LNCaP clone FGC (cell line): ENCODE results near the gene TSHZ2.

Experiments
- DNase-seq: peaks from one replicate; pipeline ENCODE4 v3.0.0-alpha.2; 2011; ENCODE audit warnings: low read depth
- H3K4me3 ChIP-seq: 2 replicates; pipeline ENCODE4 v1.5.1; 2011; ENCODE audit warnings: mild to moderate bottlenecking, low read depth, low read length, control low read depth
- CTCF ChIP-seq: IDR thresholded peaks from 2 replicates; pipeline ENCODE4 v1.5.1; 2012; ENCODE audit warnings: mild to moderate bottlenecking; ENCODE audit not compliant: control insufficient read depth, insufficient read depth; ENCODE audit errors: extremely low read depth

TSHZ2 gene

DNA sequence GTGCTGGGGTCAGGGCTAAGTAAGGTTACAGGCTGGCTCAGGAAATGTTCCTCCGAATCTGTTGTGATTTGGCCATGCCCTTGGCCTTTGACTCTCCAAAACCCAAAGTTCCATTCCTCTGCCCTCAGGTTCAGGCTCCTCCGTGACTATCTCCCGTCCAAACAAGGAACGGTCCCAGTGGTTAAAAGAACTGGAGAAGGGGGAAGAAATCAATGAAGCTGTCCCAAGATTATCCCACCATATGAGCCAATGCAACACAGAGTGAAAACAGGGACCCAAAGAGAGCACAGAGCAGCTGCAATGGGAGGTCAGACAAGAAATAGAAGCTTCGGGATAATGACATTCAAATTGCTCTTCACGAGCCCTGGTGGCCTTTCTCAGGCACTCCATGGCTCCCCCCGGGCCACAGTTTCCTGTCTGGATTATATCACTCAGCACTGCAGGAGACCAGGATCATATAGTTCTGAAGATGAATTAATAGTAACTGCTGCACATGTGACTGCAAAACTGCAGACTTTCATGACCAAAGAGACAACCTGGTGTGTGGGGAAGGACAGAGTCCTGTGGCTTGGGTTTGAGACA lies 410.2 kb downstream of the TSHZ2 start:
- H3K4me3 ChIP-seq, result no peak overlapping the region
- no peak for DNase-seq
- no peak for TF ChIP-seq CTCF

GRCh38 chr20:53383916-53384315 lies 411.8 kb downstream of the TSHZ2 start:
- H3K4me3 ChIP-seq, result no peak overlapping the region
- no peak for DNase-seq
- no peak for TF ChIP-seq CTCF

DNA sequence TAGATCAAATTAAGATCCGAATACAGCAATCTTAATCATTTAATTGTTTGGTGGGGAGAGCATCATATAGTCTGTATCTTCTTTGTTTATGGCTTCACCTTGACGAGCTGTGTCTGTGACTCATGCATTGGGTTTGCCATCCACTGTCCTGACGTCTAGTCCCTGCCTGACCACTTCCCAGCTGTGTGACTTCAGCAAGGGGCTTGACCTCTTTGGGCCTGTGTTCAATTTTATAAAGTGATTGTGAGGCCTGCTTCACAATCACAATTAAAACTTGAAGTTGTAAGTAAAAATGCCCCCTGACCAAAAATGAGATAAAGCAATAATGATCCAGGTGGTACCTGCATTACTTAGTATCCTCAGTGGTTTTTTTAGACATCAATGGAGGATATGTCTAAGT lies 412.2 kb downstream of the TSHZ2 start:
- no peak overlapping the region for H3K4me3 ChIP-seq
- DNase-seq, result no peak

DNA sequence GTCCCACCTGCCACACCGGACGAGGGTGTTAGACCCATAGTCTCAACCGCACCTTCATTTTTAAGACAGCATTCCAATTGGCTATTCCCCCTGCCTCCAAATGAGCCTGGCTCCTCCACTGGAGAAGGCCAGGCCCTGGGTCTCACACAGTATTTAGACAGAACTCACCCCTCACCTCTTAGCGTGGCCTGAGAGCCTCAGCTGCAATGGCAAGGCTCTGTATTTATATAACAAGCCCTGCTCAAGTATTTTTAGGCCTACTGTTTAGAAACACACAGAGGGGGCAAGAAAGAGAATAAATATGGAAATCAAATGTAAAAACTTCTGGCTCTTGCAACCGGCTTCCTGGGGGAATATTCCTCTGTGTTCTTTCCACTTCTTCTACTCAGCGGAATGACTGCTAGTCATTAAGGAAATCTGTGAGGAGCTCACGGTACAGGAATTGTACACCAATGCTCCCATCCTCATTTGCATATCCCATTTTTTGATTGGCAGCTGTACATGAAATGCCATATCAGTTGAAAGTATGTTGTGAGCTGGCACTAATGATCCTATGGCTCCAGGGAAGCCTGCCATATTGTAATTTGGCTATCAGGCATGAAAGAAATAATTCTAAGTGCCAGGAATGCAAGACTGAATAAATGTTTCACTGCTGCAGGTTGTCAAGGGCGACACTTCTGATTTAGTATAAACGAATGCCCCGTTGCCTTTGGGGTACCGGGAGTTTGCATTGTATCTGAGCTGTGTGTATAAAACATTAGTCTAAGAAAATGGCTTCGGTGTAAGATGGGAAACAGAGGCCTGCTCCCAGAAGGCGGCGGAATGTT lies 414.0 kb downstream of the TSHZ2 start:
- no peak for TF ChIP-seq CTCF
- H3K4me3 ChIP-seq, result no peak overlapping the region
- no peak for DNase-seq

More for the DNA sequence above, 412.2 kb downstream of the TSHZ2 start:
- no peak for TF ChIP-seq CTCF

DNA sequence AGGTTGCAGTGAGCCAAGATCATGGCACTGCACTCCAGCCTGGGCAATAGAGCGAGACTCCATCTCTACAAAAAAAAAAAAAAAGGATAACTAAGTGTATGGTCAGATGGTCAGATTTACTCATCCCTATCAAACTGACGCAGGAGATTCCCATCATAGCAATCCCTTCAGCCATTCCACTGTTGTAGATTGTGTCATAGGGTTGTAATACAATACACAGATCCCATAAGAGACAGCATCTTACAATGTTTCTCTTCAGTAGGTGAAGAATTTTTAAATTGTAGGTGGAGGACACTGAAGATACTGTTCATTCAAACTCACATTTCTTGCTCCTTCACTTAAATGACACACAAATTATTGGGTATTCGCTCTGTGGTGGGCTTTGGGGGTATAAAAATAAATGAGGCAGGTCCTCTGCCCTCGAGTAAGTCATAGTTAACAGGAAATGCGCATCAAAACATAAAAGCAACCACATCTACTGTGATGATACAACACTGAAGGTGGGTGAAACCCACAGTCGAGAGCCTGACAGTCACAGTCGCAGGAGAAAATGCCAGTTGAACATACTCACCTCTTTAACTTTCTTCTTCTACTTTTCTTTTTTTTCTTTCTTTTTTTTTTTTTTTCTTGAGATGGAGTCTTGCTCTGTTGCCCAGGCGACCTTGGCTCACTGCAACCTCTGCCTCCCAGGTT lies 416.0 kb downstream of the TSHZ2 start:
- DNase-seq, result no peak
- TF ChIP-seq CTCF, result no peak
- no peak overlapping the region for H3K4me3 ChIP-seq

DNA sequence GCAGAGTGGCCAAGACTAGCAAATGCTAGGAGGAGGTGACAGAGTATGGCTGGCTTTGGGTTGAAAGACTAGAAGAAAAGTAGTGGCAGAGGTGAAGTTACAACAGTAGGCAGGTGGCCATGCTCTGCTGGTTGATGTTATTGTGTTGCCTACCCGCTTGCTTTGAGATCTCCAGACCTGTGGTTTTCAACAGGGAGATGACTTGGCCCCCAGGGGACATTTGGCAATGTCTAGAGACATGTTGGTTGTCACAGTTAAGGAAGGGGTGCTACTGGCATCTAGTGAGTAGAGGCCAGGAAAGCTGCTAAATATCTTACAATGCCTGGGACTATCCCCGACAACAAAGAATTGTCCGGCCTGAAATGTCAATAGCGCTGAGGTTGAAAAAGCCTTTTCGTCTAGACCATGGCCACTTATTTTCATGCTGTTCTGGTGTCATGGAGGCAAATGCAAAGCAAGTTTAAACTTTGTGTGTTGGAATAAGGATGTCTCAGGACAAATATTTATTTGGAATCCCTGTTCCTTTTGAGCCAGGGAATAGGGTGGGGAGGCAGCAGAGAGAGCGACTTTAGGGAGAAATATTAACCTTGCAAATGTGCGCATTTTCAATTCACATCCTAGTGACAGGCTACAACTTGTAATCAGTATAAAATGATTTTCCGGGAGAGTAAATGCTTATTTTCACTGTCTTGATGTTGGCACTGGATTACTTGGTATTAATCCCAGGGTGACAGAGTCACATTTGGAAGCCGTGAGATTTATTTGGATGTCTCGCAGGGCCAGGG lies 417.6 kb downstream of the TSHZ2 start:
- no peak for DNase-seq
- no peak overlapping the region for H3K4me3 ChIP-seq
- no peak for TF ChIP-seq CTCF
